Vagina (tissue), 2 donors: ENCODE results near the gene CACNB1.

Source experiments
- CTCF ChIP-seq, 3 experiments: fragments of 450-650 bp in 2 of 3; fragments of 200-600 bp in 1 of 3; sonication (generic) in 1 of 3; IDR thresholded peaks; one replicate each; pipeline ENCODE4 v1.5.1; 2017 to 2019; ENCODE audit warnings: antibody characterized with exemption in 3 of 3, mild to moderate bottlenecking in 2 of 3, moderate library complexity in 2 of 3
- POLR2A ChIP-seq, 2 donors: fragments of 450-650 bp; IDR thresholded peaks; one replicate each; pipeline ENCODE4 v1.6.1; 2017; ENCODE audit warnings: antibody characterized with exemption in 2 of 2, mild to moderate bottlenecking in 2 of 2, moderate library complexity in 2 of 2
- POLR2AphosphoS5 ChIP-seq, 2 donors: sonication (generic); formaldehyde crosslinking; IDR thresholded peaks; one replicate each; pipeline ENCODE4 v1.9.0; 2017; ENCODE audit warnings: antibody characterized with exemption in 2 of 2, mild to moderate bottlenecking in 2 of 2, low read depth in 1 of 2; ENCODE audit not compliant: insufficient read depth in 1 of 2

GRCh38 chr17:39158623-39159022 is 38.8 kb downstream of the CACNB1 start:
- TF ChIP-seq CTCF (IDR thresholded peaks at IDR 0.05) (no peak), POLR2AphosphoS5 (IDR thresholded peaks at IDR 0.05; ENCODE audit: insufficient read depth in 1 of 2, low read depth in 1 of 2) (no peak), POLR2A (IDR thresholded peaks at IDR 0.05) (no peak)
